ENCODE measurements around the gene STRIP1. TPM values are rescaled to one million over a fixed set of nuclear protein-coding genes. Genes with fewer than 3 reads are reported as not detected.

STRIP1 gene
- total RNA-seq, 2 experiments from 2014 or later: 40.4 to 40.8 TPM

DNA sequence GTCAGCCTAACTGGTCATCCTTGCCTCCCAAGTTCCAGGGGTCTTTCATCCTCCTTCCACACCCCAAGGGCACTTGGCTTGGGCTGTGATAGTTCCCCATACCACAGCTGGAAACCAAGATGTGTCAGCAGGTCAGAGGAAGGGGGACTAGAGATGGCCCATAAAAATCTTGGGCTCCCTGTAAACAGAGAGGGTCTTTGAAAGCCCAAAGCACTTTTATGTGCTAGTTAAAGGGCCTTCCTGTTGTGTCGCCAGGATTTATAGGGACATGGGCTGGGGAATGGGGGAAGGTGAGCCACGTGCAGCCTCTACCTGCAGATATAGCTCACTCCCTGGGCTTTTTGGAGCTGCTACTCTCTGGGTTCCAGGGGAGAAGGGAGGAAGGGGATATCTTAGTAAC, 65.9 kb downstream of the STRIP1 start:
- no peak overlapping the region for H3K4me3 Mint-ChIP-seq
- no peaks in the 10 kb centered on the region for H3K4me1 Mint-ChIP-seq
- CTCF ChIA-PET: interaction anchor here (1.4 to 3.2 kb wide), 2 partner anchors 12 to 29 kb away, joined by 3 to 10 read pairs; no protein-coding TSS in a partner anchor
- DNase-seq (no peak), ATAC-seq (no peak)
- no peak overlapping the region for H3K27ac Mint-ChIP-seq
- peaks cover 22% of the 10 kb centered on the region for H3K27me3 Mint-ChIP-seq
- no peaks in the 10 kb centered on the region for H3K36me3 Mint-ChIP-seq
- no peaks in the 10 kb centered on the region for H3K9me3 Mint-ChIP-seq (ENCODE audit: low read depth)

DNA sequence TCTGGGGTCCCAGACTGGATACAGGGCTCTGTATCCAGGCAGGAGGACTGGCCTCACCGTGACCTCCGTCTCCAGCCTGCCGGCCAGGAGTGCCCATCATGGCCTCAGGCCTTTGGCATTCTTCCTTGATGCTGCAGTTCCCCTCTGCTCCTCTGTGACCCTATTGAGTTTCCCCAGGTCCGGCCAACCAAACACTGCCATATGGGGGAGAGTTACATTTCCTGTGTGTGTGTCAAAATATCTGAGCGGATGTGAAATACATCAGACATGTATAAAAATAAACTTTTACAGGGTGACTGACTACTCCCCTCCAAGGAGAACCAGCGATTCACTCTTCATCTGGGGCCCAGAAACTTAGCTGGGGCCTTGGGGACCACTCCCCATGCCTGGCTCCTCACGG, 67.7 kb downstream of the STRIP1 start:
- no peaks in the 10 kb centered on the region for H3K9me3 Mint-ChIP-seq (ENCODE audit: low read depth)
- ATAC-seq: no peak
- CTCF ChIA-PET: interaction anchor here (1.2 to 7.8 kb wide), 3 partner anchors 13 to 15 kb away, joined by 4 to 106 read pairs (median 10); no protein-coding TSS in a partner anchor

More for the DNA sequence above, 67.7 kb downstream of the STRIP1 start:
- Mint-ChIP-seq H3K4me3 (no peak overlapping the region), H3K36me3 (no peaks in the 10 kb centered on the region), H3K27ac (no peak overlapping the region), H3K27me3 (peaks cover 10% of the 10 kb centered on the region), H3K4me1 (no peaks in the 10 kb centered on the region)
- DNase-seq: no peak

Other genes with a start within 250 kb of the STRIP1 start
- gene CSF1, start 123.8 kb upstream of the STRIP1 start, total RNA-seq: 100 to 1,000 TPM in 1 of 2 experiments, 10 to 100 TPM in 1; 77.6 to 143 TPM
- 10 to 100 TPM; 67.6 to 70.0 TPM for gene AHCYL1, start 49.9 kb upstream of the STRIP1 start, total RNA-seq
- gene ALX3, start 36.0 kb downstream of the STRIP1 start, total RNA-seq: not detected
- gene UBL4B, start 77.8 kb downstream of the STRIP1 start, total RNA-seq: not detected
- not detected for gene SLC6A17, start 115.9 kb downstream of the STRIP1 start, total RNA-seq
- gene KCNC4, start 175.7 kb downstream of the STRIP1 start, total RNA-seq: 1 to 10 TPM; 4.8 to 9.6 TPM

Data from activated CD8-positive, alpha-beta memory T cell treated with anti-CD3 and anti-CD28 coated beads, Interleukin-2, amount 10 ng/mL, durations not matched to agents 7 days and 5 days (primary cell).